MCF 10A (cell line): Measurements from ENCODE around the gene S100A4. TPM values are rescaled to one million over a fixed set of nuclear protein-coding genes. Genes with fewer than 3 reads are reported as not detected.

Source experiments
- BruUV-seq: library from RNA; stranded (reverse); fragments of 400-500 nt; replicated peaks from 2 replicates; lab custom pipeline; 2021; lab: Mats Ljungman, UMichigan
- CTCF ChIA-PET: fragments of 300-600 bp; sonication (Branson Sonifier 250); formaldehyde crosslinking; extraction: SDS; loops from one replicate; lab custom pipeline; 2021; ENCODE audit warnings: antibody characterized with exemption, inconsistent platforms; lab: Yijun Ruan, JAX
- POLR2A ChIA-PET: fragments of 300-600, 350-650 bp; sonication (Branson Sonifier 250); formaldehyde crosslinking; extraction: SDS; loops from one replicate; lab custom pipeline; 2020; ENCODE audit warnings: antibody characterized with exemption, inconsistent platforms; lab: Yijun Ruan, JAX
- DNase-seq: peaks from one replicate; pipeline ENCODE4 v3.0.0-alpha.2; 2018; ENCODE audit not compliant: unreplicated experiment
- H3K27ac Mint-ChIP-seq: one replicate; pipeline ENCODE4 v1.8.0; 2022; ENCODE audit warnings: mild to moderate bottlenecking, low read depth, mixed read lengths; ENCODE audit not compliant: unreplicated experiment
- H3K27me3 Mint-ChIP-seq: one replicate; pipeline ENCODE4 v1.8.0; 2022; ENCODE audit warnings: mixed read lengths; ENCODE audit not compliant: insufficient read depth, unreplicated experiment
- H3K36me3 Mint-ChIP-seq: one replicate; pipeline ENCODE4 v1.8.0; 2022; ENCODE audit warnings: mild to moderate bottlenecking, moderate library complexity, mixed read lengths; ENCODE audit not compliant: insufficient read depth, unreplicated experiment
- H3K4me1 Mint-ChIP-seq: one replicate; pipeline ENCODE4 v1.8.0; 2022; ENCODE audit warnings: mixed read lengths; ENCODE audit not compliant: insufficient read depth, unreplicated experiment
- H3K4me3 Mint-ChIP-seq: one replicate; pipeline ENCODE4 v1.8.0; 2022; ENCODE audit warnings: mild to moderate bottlenecking, moderate library complexity, mixed read lengths; ENCODE audit not compliant: unreplicated experiment
- H3K9me3 Mint-ChIP-seq: one replicate; pipeline ENCODE4 v1.8.0; 2022; ENCODE audit warnings: mixed read lengths; ENCODE audit not compliant: unreplicated experiment
- intact Hi-C: fragments of 100-400 bp; cut with micrococcal nuclease; formaldehyde crosslinking; loops from 2 replicates; pipeline ENCODE4 v1.14.1; 2022
- total RNA-seq: library from RNA; stranded (reverse); gene quantifications from 2 replicates; pipeline ENCODE4 v1.2.3, GENCODE V29; 2022
- TF ChIP-seq, protein P1 (sequence below): fragments of 200-600 bp; IDR thresholded peaks from one replicate; pipeline ENCODE4 v1.8.0; 2022; ENCODE audit warnings: antibody characterized with exemption, mild to moderate bottlenecking; ENCODE audit not compliant: unreplicated experiment

S100A4 gene
- total RNA-seq, 1 experiment from 2014 or later = 60.7 TPM

DNA sequence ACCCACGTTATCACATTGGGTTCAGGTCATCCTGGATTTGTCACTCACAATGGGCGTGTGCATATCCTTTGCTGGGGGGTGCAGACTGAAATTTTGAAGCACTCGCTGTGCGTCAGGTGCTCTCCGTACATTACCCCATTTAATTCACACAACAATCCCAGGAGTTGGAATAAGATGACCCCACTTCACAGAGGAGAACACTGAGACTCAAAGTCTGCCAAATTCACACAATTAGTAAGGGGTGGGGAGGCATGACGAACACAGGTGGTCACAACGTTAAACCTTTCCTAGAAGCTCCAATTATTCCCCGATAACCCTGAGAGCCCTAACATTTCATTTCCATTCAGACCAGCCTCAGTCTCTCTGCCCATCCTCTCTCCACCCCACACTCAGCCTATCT lies 23.9 kb upstream of the S100A4 start:
- BruUV-seq = no TSS peak
- ChIA-PET POLR2A (interaction anchor here (1.2 to 7.1 kb wide), 11 partner anchors 8 to 65 kb away, joined by 3 to 476 read pairs (median 41); partner anchors contain the start of genes CHTOP, S100A1, S100A13 and S100A14), CTCF (interaction anchor here (0.6 to 7.5 kb wide), 14 partner anchors 9 to 327 kb away, joined by 3 to 379 read pairs (median 10); partner anchors contain the start of genes ILF2, S100A14, S100A16 and S100A5)

DNA sequence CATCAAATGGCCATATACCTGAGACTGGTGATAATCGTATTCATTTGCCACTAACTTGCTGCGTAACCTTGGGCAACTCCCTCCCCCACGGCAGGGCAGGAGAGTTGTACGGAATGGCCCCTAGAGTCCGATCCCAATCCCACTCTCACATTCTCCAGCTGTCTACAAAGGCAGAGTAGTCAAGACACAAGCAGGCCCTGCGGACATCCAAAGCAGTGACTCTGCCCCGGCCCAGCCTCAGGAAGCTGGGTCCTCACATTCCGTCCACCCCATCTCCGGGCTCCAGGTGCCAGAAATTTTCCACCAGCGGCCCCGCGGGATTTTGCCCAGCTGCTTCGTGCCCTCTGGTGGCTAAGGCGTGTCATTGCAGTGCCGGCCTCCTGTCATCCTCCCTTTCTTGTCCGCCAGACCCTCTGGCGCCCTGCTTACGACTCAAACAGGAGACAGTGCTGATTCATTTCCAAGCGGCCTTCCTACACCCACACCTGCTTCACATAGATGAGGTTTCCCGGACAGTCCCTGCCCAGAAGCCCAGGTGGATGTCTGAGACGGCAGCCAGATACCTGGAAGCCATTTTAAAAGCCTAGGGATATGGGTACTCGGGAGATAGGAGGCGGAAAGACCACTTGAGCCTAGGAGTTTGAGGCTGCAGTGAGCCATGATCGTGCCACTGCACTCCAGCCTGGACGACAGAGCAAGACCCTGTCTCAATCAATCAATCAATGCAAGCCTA lies 22.9 kb upstream of the S100A4 start:
- peak overlapping the region; percentile 42 for H3K4me3 Mint-ChIP-seq
- POLR2A ChIA-PET = interaction anchor here (0.5 to 7.1 kb wide), 29 partner anchors 9 to 1581 kb away, joined by 3 to 476 read pairs (median 7); partner anchors contain the start of genes CHTOP, GATAD2B, S100A1 and S100A12
- no peaks in the 10 kb centered on the region for H3K27me3 Mint-ChIP-seq
- H3K9me3 Mint-ChIP-seq = no peaks in the 10 kb centered on the region
- CTCF ChIA-PET = interaction anchor here (0.6 to 7.5 kb wide), 38 partner anchors 8 to 219 kb away, joined by 3 to 379 read pairs (median 4); partner anchors contain the start of genes CHTOP, S100A1, S100A13 and S100A14
- peak overlapping the region; percentile 92 for H3K27ac Mint-ChIP-seq
- intact Hi-C loops = loop anchor here (1.0 kb wide), 5 partner anchors 35 to 216 kb away; partner anchors contain the start of gene SNAPIN
- TF ChIP-seq, protein P1, sequence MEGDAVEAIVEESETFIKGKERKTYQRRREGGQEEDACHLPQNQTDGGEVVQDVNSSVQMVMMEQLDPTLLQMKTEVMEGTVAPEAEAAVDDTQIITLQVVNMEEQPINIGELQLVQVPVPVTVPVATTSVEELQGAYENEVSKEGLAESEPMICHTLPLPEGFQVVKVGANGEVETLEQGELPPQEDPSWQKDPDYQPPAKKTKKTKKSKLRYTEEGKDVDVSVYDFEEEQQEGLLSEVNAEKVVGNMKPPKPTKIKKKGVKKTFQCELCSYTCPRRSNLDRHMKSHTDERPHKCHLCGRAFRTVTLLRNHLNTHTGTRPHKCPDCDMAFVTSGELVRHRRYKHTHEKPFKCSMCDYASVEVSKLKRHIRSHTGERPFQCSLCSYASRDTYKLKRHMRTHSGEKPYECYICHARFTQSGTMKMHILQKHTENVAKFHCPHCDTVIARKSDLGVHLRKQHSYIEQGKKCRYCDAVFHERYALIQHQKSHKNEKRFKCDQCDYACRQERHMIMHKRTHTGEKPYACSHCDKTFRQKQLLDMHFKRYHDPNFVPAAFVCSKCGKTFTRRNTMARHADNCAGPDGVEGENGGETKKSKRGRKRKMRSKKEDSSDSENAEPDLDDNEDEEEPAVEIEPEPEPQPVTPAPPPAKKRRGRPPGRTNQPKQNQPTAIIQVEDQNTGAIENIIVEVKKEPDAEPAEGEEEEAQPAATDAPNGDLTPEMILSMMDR = peak; percentile 100
- peaks cover 57% of the 10 kb centered on the region for H3K4me1 Mint-ChIP-seq
- DNase-seq = peak; percentile 98
- no TSS peak for BruUV-seq
- peaks cover 7% of the 10 kb centered on the region for H3K36me3 Mint-ChIP-seq

More for the DNA sequence above, 23.9 kb upstream of the S100A4 start:
- Mint-ChIP-seq H3K36me3 (no peaks in the 10 kb centered on the region), H3K9me3 (no peaks in the 10 kb centered on the region), H3K27ac (no peak overlapping the region), H3K27me3 (no peaks in the 10 kb centered on the region), H3K4me1 (peaks cover 52% of the 10 kb centered on the region), H3K4me3 (no peak overlapping the region)
- TF ChIP-seq, protein P1 = no peak
- DNase-seq = no peak
- intact Hi-C loops = no loop called here

DNA sequence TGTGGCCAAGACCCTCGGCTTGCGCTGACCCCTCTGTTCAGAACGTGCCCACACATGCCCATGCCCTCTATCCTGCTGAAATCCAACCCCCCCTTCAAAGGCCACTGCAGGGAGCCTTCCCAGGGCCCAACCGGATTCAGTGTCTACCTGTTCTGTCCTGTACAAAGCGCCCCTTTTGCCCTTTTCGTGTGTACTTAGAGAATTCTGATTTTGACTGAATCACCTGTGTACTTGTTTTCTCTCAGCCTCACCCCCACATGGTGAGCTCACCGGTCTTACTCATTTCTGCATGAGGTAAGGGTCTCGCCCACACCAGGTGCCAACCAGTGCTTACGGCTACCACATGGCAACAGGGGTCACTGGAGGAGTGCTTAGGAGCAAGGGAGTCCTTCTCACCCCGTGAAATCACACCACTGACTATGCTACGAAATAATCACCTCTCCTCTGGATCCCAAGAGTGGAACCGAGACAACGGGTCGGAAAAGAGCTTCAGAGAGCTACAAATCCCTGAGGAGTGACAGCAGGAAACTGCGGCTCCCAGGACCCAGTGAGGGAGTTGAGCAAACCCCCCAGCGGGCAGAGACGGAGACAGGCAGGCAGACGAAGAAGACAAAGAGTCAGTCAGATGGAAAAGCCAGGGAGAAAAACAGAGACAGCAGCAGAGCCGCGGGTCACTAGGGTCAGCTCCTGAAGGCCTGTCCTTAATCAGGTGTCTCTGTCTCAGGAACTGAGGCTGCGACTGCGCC lies 22.2 kb upstream of the S100A4 start:
- Mint-ChIP-seq H3K27me3 (no peaks in the 10 kb centered on the region), H3K9me3 (no peaks in the 10 kb centered on the region), H3K36me3 (peaks cover 15% of the 10 kb centered on the region), H3K4me3 (peak overlapping the region; percentile 42), H3K27ac (peak overlapping the region; percentile 92), H3K4me1 (peaks cover 58% of the 10 kb centered on the region)
- intact Hi-C loops = loop anchor here (1.0 kb wide), 5 partner anchors 34 to 215 kb away; partner anchors contain the start of gene SNAPIN
- peak; percentile 95 for DNase-seq
- TSS peak; percentile 61 for BruUV-seq
- ChIA-PET POLR2A (interaction anchor here (0.5 to 7.1 kb wide), 30 partner anchors 8 to 1580 kb away, joined by 3 to 476 read pairs (median 6); partner anchors contain the start of genes CHTOP, GATAD2B, S100A1 and S100A12), CTCF (interaction anchor here (0.6 to 7.5 kb wide), 40 partner anchors 8 to 218 kb away, joined by 3 to 379 read pairs (median 4); partner anchors contain the start of genes CHTOP, S100A1, S100A13 and S100A14)
- TF ChIP-seq, protein P1 = no peak
